ENCODE measurements around the gene MYLIP.
A peak's percentile ranks its signal among the peaks of the same experiment; 100 is the strongest.

The MYLIP gene

GRCh38 chr6:16177881-16178280 is 49.0 kb downstream of the MYLIP start:
- no peak for DNase-seq

- DNase-seq = no peak
Measured at GRCh38 chr6:16178351-16178750, 49.5 kb downstream of the MYLIP start.

GRCh38 chr6:16179063-16179462 is 50.2 kb downstream of the MYLIP start:
- no peak for DNase-seq

GRCh38 chr6:16179970-16180431 is 51.1 kb downstream of the MYLIP start:
- no peak for DNase-seq

- no peak for DNase-seq
Measured at GRCh38 chr6:16180696-16181438, 52.0 kb downstream of the MYLIP start.

- DNase-seq = no peak
Measured at GRCh38 chr6:16181439-16182297, 52.8 kb downstream of the MYLIP start.

- DNase-seq = peak; percentile 27
Measured at GRCh38 chr6:16183187-16183664, 54.3 kb downstream of the MYLIP start.

GRCh38 chr6:16184129-16184528 is 55.2 kb downstream of the MYLIP start:
- DNase-seq = no peak

GRCh38 chr6:16184551-16184950 is 55.7 kb downstream of the MYLIP start:
- no peak for DNase-seq

- DNase-seq = no peak
Measured at GRCh38 chr6:16187176-16187575, 58.3 kb downstream of the MYLIP start.

- DNase-seq = no peak
Measured at GRCh38 chr6:16190214-16190613, 61.3 kb downstream of the MYLIP start.

- no peak for DNase-seq
Measured at GRCh38 chr6:16196260-16196983, 67.5 kb downstream of the MYLIP start.

- DNase-seq = no peak
Measured at GRCh38 chr6:16196984-16197546, 68.2 kb downstream of the MYLIP start.

All from SHP77 treated with DMSO at 0.1 percent for 48 hours (cell line).